Breast epithelium (tissue), 4 donors: ENCODE results near the gene DLG4. TPM values are rescaled to one million over a fixed set of nuclear protein-coding genes. Genes with fewer than 3 reads are reported as not detected.
A peak's percentile ranks its signal among the peaks of the same experiment; 100 is the strongest.
"Not testable (repeated sequence)": the region's sequence is repeated elsewhere in the genome, so short reads cannot be mapped to it uniquely, and the experiment has no call there.

ENCODE experiments used
- DNase-seq, 2 donors: peaks; one replicate each; pipeline ENCODE4 v3.0.0-alpha.2; 2019; ENCODE audit warnings: low spot score in 2 of 2
- H3K27ac ChIP-seq, 2 donors: fragments of 200-600 bp; sonication (generic) in 1 of 2; one replicate each; pipeline ENCODE4 v1.5.1; 2016 to 2019; ENCODE audit warnings: mild to moderate bottlenecking in 1 of 2
- H3K27me3 ChIP-seq, 2 donors: fragments of 200-600 bp; sonication (generic) in 1 of 2; one replicate each; pipeline versions ENCODE4 v1.5.1 to v1.6.0; 2017 to 2019; ENCODE audit warnings: control low read depth in 1 of 2, mild to moderate bottlenecking in 1 of 2
- H3K36me3 ChIP-seq: fragments of 200-600 bp; one replicate; pipeline ENCODE4 v1.5.1; 2019
- H3K4me1 ChIP-seq, 2 donors: fragments of 200-600 bp; sonication (generic); one replicate each; pipeline ENCODE4 v1.5.1; 2016 to 2019; ENCODE audit warnings: control low read depth in 1 of 2
- H3K4me3 ChIP-seq, 3 donors: fragments of 200-600 bp; sonication (generic); 1 replicate in 2 of 3; 2 replicates in 1 of 3; pipeline ENCODE4 v1.5.1; 2016 to 2019; ENCODE audit warnings: mild to moderate bottlenecking in 3 of 3, moderate library complexity in 2 of 3
- H3K9me3 ChIP-seq, 2 donors: fragments of 200-600 bp; sonication (generic) in 1 of 2; one replicate each; pipeline ENCODE4 v1.5.1; 2016 to 2019; ENCODE audit warnings: control low read depth in 1 of 2
- CTCF ChIP-seq, 3 donors: fragments of 450-650 bp; IDR thresholded peaks; one replicate each; pipeline ENCODE4 v1.5.1; 2016 to 2017; ENCODE audit warnings: antibody characterized with exemption in 3 of 3, mild to moderate bottlenecking in 3 of 3, moderate library complexity in 3 of 3
- POLR2A ChIP-seq: fragments of 450-650 bp; IDR thresholded peaks from one replicate; pipeline ENCODE4 v1.6.1; 2016; ENCODE audit warnings: antibody characterized with exemption, mild to moderate bottlenecking, moderate library complexity
- POLR2AphosphoS5 ChIP-seq, 3 donors: sonication (generic); formaldehyde crosslinking; IDR thresholded peaks; one replicate each; pipeline ENCODE4 v1.6.1; 2017; ENCODE audit warnings: antibody characterized with exemption in 3 of 3
- intact Hi-C: fragments of 100-400 bp; cut with DNase I; formaldehyde crosslinking; loops from one replicate; pipeline ENCODE4 v1.15.1; 2023; ENCODE audit warnings: low total_unique reads
- total RNA-seq, 3 donors: library from RNA; depleted of rRNA; stranded (reverse); fragments of >200 nt; gene quantifications; one replicate each; pipeline ENCODE4 v1.1.0, GENCODE V29; 2016

The DLG4 gene
- total RNA-seq, 3 donors from 2014 or later = 7.2 to 18.4 (median 11.1) TPM

DNA sequence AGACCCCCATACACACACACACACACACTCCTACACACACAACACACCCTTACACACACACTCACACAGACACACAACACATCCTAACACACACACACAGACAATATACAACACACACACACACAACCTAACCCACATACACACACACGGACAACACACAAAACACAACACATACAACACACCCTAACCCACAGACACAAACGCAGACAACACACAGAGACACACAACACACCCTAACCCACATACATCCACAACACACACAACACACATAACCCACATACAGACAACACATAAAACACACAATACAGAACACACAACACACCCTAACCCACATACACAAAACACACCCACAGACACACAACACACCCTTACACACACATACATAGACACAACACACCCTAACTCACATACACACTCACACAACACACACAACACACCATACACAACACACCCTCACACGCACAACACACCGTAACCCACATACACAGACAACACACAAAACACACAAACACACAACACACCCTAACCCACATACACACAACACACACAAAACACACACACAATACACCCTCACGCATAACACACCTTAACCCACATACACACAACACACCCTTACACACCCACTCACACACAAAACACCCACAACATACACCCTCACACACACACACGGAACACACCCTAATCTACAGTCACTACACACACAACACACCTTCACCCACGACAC, 44.9 kb downstream of the DLG4 start:
- Histone ChIP-seq H3K36me3 (no peaks in the 10 kb centered on the region), H3K9me3 (no peaks in the 10 kb centered on the region), H3K27ac (no peak overlapping the region), H3K4me3 (no peak overlapping the region), H3K4me1 (peaks cover 0 to 13% of the 10 kb centered on the region in 2 donors), H3K27me3 (no peaks in the 10 kb centered on the region)
- intact Hi-C loops = no loop called here
- DNase-seq = no peak
- TF ChIP-seq POLR2A (no peak), CTCF (IDR thresholded peaks at IDR 0.05) (no peak), POLR2AphosphoS5 (IDR thresholded peaks at IDR 0.05) (no peak)

DNA sequence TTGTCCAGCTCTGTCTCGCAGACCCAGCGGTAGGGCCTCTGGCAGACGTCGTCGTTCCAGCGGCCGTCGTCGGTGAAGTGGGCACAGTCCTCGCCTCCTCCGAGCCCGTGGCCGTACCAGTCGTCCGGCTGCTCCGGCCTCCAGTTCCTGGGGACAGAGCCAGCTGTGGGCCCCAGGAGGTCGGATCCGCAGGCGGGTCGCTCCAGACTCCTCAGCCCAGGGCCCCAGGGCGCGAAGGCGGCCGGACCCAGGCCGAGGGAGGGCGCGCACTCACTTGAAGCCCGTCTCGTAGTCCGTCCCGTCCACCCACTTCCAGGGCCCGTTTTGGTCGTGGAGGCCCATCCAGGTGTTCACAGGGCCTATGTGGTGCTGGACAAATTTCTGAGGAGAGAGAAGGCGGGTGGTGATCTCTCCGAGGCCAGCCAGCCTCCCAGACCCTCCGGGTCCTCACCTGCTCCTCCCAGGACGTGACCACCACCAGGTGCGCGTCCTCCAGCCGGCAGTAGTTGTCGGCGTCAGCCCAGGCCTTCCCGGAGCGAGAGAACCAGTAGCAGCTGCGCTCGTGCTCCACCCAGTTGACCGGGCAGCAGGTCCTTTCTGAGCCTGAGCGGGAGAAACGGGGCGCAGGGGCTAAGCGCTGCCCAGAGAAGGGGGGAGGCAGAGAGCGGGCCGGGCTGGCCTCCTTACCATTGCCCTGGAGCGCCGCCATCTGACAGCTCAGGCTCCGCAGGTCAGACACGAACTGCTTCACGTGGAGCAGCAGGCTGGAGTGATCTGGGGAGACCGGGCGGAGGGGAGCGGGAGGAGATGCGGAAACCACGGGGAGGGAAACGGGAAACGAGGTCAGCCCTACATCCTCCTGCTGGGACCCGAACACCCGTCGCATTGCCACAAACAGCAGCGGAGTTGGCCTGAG, 45.7 kb downstream of the DLG4 start:
- H3K36me3 ChIP-seq = no peaks in the 10 kb centered on the region
- intact Hi-C loops = no loop called here
- DNase-seq = no peak
- peaks cover 0 to under 1% of the 10 kb centered on the region in 2 donors for H3K9me3 ChIP-seq
- no peak overlapping the region for H3K27ac ChIP-seq
- no peak for TF ChIP-seq CTCF (IDR thresholded peaks at IDR 0.05)
- TF ChIP-seq POLR2A = no peak
- TF ChIP-seq POLR2AphosphoS5 (IDR thresholded peaks at IDR 0.05) = no peak
- H3K4me1 ChIP-seq = peaks cover 0 to 13% of the 10 kb centered on the region in 2 donors
- peak overlapping the region in 2 of 3 donors; percentile 16 to 26 for H3K4me3 ChIP-seq
- H3K27me3 ChIP-seq = no peaks in the 10 kb centered on the region

GRCh38 chr17:7172522-7173191, 47.0 kb downstream of the DLG4 start:
- H3K4me3 ChIP-seq, H3K27me3 ChIP-seq, H3K27ac ChIP-seq, intact Hi-C loops, H3K4me1 ChIP-seq, DNase-seq, H3K36me3 ChIP-seq, H3K9me3 ChIP-seq: not testable (repeated sequence)

DNA sequence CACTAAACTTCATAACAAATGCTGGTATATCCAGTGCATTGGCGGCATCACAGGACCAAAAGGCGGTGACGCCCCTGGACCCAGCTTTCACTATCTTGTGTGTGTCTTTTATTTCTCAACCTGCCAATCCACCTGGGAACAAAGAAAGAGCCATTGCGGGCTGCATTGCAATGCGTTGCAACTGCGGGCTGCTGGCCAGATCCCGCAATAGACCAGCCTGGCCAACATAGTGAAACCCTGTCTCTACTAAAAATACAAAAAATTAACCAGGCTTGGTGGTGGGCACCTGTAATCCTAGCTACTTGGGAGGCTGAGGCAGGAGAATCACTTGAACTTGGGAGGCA, 50.1 kb downstream of the DLG4 start:
- H3K4me3 ChIP-seq, DNase-seq, H3K27me3 ChIP-seq, H3K9me3 ChIP-seq, intact Hi-C loops, H3K36me3 ChIP-seq, H3K27ac ChIP-seq, H3K4me1 ChIP-seq: not testable (repeated sequence)

DNA sequence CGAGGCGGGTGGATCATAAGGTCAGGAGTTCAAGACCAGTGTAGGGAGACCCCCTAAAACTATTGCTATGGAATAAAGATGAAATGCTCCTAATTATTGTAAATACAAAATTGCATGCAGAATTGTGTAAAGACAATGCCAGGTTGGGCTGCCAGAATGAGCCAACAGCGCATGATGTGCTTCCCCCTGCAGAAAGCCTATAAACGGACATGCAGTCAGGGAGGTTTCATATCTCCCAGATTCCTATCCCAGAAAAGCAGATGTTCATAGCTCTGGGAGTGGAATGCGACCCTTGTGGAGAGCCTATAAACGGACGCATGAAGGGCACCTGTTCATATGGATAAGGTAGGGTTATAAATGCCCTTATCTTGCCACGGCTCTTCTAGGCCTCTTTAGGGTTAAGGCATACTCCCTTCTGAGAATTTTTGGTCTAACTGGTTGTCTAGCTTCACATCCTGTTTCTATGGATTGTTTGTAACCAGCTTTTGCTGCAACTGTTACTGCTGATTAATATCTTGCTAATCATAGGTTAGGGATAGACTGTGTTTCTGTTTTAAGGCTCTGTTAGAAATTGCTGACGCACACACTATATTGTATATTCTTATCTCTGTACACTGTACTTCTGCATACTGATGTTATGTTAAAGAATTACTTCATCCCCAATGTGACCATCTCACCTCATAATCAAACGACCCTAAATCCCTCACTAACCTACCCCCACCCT, 50.6 kb downstream of the DLG4 start:
- H3K4me1 ChIP-seq, DNase-seq, H3K4me3 ChIP-seq, intact Hi-C loops, H3K9me3 ChIP-seq, H3K27ac ChIP-seq, H3K36me3 ChIP-seq, H3K27me3 ChIP-seq: not testable (repeated sequence)

GRCh38 chr17:7167832-7168231, 51.8 kb downstream of the DLG4 start:
- H3K27ac ChIP-seq = no peak overlapping the region
- no peaks in the 10 kb centered on the region for H3K4me1 ChIP-seq
- peaks cover 5 to 7% of the 10 kb centered on the region in 2 donors for H3K9me3 ChIP-seq
- DNase-seq = no peak
- no peak overlapping the region for H3K4me3 ChIP-seq
- intact Hi-C loops = no loop called here
- no peaks in the 10 kb centered on the region for H3K36me3 ChIP-seq
- H3K27me3 ChIP-seq = no peaks in the 10 kb centered on the region
- TF ChIP-seq POLR2AphosphoS5 (IDR thresholded peaks at IDR 0.05) (no peak), CTCF (IDR thresholded peaks at IDR 0.05) (no peak), POLR2A (no peak)
